HepG2 (cell line): Measurements from ENCODE around the gene CIBAR2. TPM values are rescaled to one million over a fixed set of nuclear protein-coding genes. Genes with fewer than 3 reads are reported as not detected.
A peak's percentile ranks its signal among the peaks of the same experiment; 100 is the strongest.

Experiments
- HMGA1 ChIP-seq: sonication (generic); formaldehyde crosslinking; conservative IDR thresholded peaks from 2 replicates; pipeline ENCODE4 v1.4.0; 2020; ENCODE audit warnings: missing genetic modification reagents
- KDM3A ChIP-seq: IDR thresholded peaks from 2 replicates; pipeline ENCODE4 v1.6.1; 2018; ENCODE audit warnings: low read depth, missing compliant biosample characterization
- MTA3 ChIP-seq: sonication (generic); formaldehyde crosslinking; IDR thresholded peaks from 2 replicates; pipeline ENCODE4 v1.4.0; 2020; ENCODE audit warnings: missing genetic modification reagents
- ONECUT2 ChIP-seq: sonication (generic); formaldehyde crosslinking; IDR thresholded peaks from 2 replicates; pipeline ENCODE4 v1.4.0; 2020; ENCODE audit warnings: missing genetic modification reagents
- PAF1 ChIP-seq: IDR thresholded peaks from 2 replicates; pipeline ENCODE4 v1.6.1; 2016; ENCODE audit warnings: missing genetic modification reagents, missing compliant biosample characterization
- PHF20 ChIP-seq: sonication (generic); formaldehyde crosslinking; IDR thresholded peaks from 2 replicates; pipeline ENCODE4 v1.5.0; 2020; ENCODE audit warnings: mild to moderate bottlenecking, missing genetic modification reagents
- PITX1 ChIP-seq: sonication (generic); formaldehyde crosslinking; IDR thresholded peaks from 2 replicates; pipeline ENCODE4 v1.5.1; 2020; ENCODE audit warnings: mild to moderate bottlenecking, missing genetic modification reagents
- POLR2AphosphoS2 ChIP-seq: IDR thresholded peaks from 2 replicates; pipeline ENCODE4 v1.6.1; 2011; ENCODE audit warnings: low read depth, low read length, improper control_type of control experiment
- PRDM4 ChIP-seq: sonication (generic); formaldehyde crosslinking; IDR thresholded peaks from 2 replicates; pipeline ENCODE4 v1.9.0; 2021; ENCODE audit warnings: missing genetic modification reagents, borderline replicate concordance
- RFX3 ChIP-seq: IDR thresholded peaks from 2 replicates; pipeline ENCODE4 v1.6.1; 2016; ENCODE audit warnings: missing biosample characterization, missing genetic modification reagents
- ZNF383 ChIP-seq: sonication (generic); formaldehyde crosslinking; IDR thresholded peaks from 2 replicates; pipeline ENCODE4 v1.4.0; 2020; ENCODE audit warnings: missing genetic modification reagents, mild to moderate bottlenecking, borderline replicate concordance
- ZNF484 ChIP-seq: sonication (generic); formaldehyde crosslinking; IDR thresholded peaks from 2 replicates; pipeline ENCODE4 v1.5.1; 2020; ENCODE audit warnings: mild to moderate bottlenecking, low read depth, missing genetic modification reagents, borderline replicate concordance
- ZNF496 ChIP-seq: sonication (generic); formaldehyde crosslinking; IDR thresholded peaks from 2 replicates; pipeline ENCODE4 v1.8.1; 2023; ENCODE audit warnings: mild to moderate bottlenecking, moderate library complexity, missing genetic modification reagents; ENCODE audit not compliant: insufficient replicate concordance
- ZNF556 ChIP-seq: sonication (generic); formaldehyde crosslinking; IDR thresholded peaks from 2 replicates; pipeline ENCODE4 v1.4.0; 2020; ENCODE audit warnings: mild to moderate bottlenecking, missing genetic modification reagents, borderline replicate concordance
- ZNF567 ChIP-seq: sonication (generic); formaldehyde crosslinking; IDR thresholded peaks from 2 replicates; pipeline ENCODE4 v1.8.1; 2023; ENCODE audit warnings: mild to moderate bottlenecking, missing genetic modification reagents, borderline replicate concordance
- ZNF580 ChIP-seq: IDR thresholded peaks from 2 replicates; pipeline ENCODE4 v1.6.1; 2016; ENCODE audit warnings: low read depth, borderline replicate concordance
- ZSCAN25 ChIP-seq: sonication (generic); formaldehyde crosslinking; IDR thresholded peaks from 2 replicates; pipeline ENCODE4 v1.8.0; 2022; ENCODE audit warnings: mild to moderate bottlenecking, missing genetic modification reagents
- polyA plus RNA-seq, 8 experiments: library from polyadenylated mRNA; depleted of rRNA in 3 of 8; stranded (reverse) in 7 of 8; unstranded in 1 of 8; fragments of >200 nt; fragmentation: Illumina TruSeq in 4 of 8; extraction: Trizol in 4 of 8; gene quantifications; 2 replicates each; pipeline versions ENCODE4 v1.2.1 to v1.2.3, GENCODE V29; 2011 to 2016; ENCODE audit warnings: low read depth in 4 of 8, missing spikeins in 1 of 8, mixed read lengths in 1 of 8; ENCODE audit not compliant: insufficient read depth in 1 of 8
- total RNA-seq, 5 experiments: library from RNA; depleted of rRNA; stranded (reverse); fragments of >200 nt; fragmentation: Illumina TruSeq; extraction: Trizol; gene quantifications; 2 replicates each; pipeline ENCODE4 v1.2.3, GENCODE V29; 2016; ENCODE audit warnings: low read depth in 1 of 5
- TF ChIP-seq, protein P1 (sequence below): sonication (generic); formaldehyde crosslinking; IDR thresholded peaks from 2 replicates; pipeline ENCODE4 v1.5.0; 2020; ENCODE audit warnings: missing genetic modification reagents, mild to moderate bottlenecking, borderline replicate concordance
- TF ChIP-seq, protein P2 (sequence below): sonication (generic); formaldehyde crosslinking; IDR thresholded peaks from 2 replicates; pipeline ENCODE4 v1.4.0; 2020; ENCODE audit warnings: missing genetic modification reagents, borderline replicate concordance

The CIBAR2 gene
- total and polyA plus RNA-seq, 2 of the 13 experiments (the other 11 are each of a cell fraction or from before 2014, with no cell fraction given): not detected

DNA sequence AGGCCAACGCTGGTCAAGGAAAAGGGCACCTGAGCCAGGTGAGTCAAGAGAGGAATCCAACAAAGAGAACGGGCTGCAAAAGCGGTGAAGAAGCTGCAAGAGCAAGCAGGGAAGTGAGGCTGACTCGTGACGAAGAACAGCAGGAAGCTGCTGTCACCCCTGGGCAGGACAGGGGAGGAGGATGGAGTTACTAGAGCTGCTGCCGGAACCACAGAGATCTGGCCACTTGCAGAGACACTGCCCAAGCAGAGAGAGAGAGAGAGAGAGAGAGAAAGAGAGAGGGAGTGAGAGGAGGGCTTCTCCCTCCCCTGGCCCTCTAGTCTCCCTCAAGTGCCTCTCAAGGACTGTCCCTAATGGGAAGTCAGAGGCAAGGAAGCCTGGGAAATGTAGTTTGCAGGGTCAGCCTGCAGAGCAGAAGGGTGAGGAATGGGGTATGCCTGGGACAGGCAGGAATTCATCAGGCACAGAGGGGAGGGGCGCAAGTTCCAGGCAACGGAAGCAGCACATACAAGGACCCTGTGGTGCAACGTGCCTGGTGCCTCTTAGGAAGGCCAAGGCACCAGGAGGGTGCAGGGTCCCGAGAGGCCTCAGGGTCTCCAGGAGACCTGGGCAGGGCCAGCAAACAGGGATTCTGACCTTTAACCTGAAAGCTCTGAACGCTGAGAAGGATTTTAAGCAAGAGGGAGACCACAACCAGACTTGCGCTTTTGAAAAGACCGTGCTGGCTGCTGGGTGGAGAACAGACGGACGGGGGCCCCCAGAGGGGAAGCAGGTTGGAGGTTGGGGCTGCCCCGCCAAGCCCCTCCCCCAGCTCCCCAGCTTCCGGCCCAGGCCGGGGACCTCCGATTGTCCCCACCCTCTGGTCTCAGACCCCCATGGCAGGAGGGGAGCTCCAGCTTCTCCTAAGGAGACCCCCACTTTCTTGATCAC lies 45.8 kb upstream of the CIBAR2 start (continued):
- TF ChIP-seq MTA3 (CRISPR knock-in tag) (no peak), ZNF580 (CRISPR knock-in tag) (no peak; the same call in 1 of the 2 replicates), PHF20 (CRISPR knock-in tag) (peak; percentile 19; the same call in 1 of the 2 replicates), PITX1 (CRISPR knock-in tag) (no peak), ONECUT2 (CRISPR knock-in tag) (no peak), ZNF556 (CRISPR knock-in tag) (no peak), RFX3 (CRISPR knock-in tag) (peak; percentile 46; the same call in 1 of the 2 replicates), ZNF484 (CRISPR knock-in tag) (no peak), ZNF567 (CRISPR knock-in tag) (no peak; the same call in 1 of the 2 replicates), HMGA1 (CRISPR knock-in tag) (no peak), ZNF496 (no peak), PRDM4 (CRISPR knock-in tag) (0 out of 2 replicates have a peak, but pooled peaks have one; percentile 19), KDM3A (CRISPR knock-in tag) (0 out of 2 replicates have a peak, but pooled peaks have one; percentile 58), ZNF383 (CRISPR knock-in tag) (no peak), POLR2AphosphoS2 (no peak), ZSCAN25 (CRISPR knock-in tag) (peak; percentile 37; the same call in 1 of the 2 replicates), PAF1 (CRISPR knock-in tag) (no peak)
- TF ChIP-seq, protein P1, sequence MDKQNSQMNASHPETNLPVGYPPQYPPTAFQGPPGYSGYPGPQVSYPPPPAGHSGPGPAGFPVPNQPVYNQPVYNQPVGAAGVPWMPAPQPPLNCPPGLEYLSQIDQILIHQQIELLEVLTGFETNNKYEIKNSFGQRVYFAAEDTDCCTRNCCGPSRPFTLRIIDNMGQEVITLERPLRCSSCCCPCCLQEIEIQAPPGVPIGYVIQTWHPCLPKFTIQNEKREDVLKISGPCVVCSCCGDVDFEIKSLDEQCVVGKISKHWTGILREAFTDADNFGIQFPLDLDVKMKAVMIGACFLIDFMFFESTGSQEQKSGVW (CRISPR knock-in tag): no peak
- TF ChIP-seq, protein P2, sequence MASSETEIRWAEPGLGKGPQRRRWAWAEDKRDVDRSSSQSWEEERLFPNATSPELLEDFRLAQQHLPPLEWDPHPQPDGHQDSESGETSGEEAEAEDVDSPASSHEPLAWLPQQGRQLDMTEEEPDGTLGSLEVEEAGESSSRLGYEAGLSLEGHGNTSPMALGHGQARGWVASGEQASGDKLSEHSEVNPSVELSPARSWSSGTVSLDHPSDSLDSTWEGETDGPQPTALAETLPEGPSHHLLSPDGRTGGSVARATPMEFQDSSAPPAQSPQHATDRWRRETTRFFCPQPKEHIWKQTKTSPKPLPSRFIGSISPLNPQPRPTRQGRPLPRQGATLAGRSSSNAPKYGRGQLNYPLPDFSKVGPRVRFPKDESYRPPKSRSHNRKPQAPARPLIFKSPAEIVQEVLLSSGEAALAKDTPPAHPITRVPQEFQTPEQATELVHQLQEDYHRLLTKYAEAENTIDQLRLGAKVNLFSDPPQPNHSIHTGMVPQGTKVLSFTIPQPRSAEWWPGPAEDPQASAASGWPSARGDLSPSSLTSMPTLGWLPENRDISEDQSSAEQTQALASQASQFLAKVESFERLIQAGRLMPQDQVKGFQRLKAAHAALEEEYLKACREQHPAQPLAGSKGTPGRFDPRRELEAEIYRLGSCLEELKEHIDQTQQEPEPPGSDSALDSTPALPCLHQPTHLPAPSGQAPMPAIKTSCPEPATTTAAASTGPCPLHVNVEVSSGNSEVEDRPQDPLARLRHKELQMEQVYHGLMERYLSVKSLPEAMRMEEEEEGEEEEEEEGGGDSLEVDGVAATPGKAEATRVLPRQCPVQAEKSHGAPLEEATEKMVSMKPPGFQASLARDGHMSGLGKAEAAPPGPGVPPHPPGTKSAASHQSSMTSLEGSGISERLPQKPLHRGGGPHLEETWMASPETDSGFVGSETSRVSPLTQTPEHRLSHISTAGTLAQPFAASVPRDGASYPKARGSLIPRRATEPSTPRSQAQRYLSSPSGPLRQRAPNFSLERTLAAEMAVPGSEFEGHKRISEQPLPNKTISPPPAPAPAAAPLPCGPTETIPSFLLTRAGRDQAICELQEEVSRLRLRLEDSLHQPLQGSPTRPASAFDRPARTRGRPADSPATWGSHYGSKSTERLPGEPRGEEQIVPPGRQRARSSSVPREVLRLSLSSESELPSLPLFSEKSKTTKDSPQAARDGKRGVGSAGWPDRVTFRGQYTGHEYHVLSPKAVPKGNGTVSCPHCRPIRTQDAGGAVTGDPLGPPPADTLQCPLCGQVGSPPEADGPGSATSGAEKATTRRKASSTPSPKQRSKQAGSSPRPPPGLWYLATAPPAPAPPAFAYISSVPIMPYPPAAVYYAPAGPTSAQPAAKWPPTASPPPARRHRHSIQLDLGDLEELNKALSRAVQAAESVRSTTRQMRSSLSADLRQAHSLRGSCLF (CRISPR knock-in tag): no peak
